Stimulated activated CD4-positive, alpha-beta T cell treated with anti-CD3 and anti-CD28 coated beads, Interleukin-2, amount 100 ng/mL, for 4 hours (primary cell): ENCODE results near the gene CCDC142.
"Not testable (repeated sequence)": the region's sequence is repeated elsewhere in the genome, so short reads cannot be mapped to it uniquely, and the experiment has no call there.

Experiments
- DNase-seq: peaks from one replicate; pipeline ENCODE4 v3.0.0-alpha.2; 2020; ENCODE audit warnings: low read depth

The CCDC142 gene

GRCh38 chr2:74464406-74464805 is 18.4 kb downstream of the CCDC142 start:
- DNase-seq, result no peak

DNA sequence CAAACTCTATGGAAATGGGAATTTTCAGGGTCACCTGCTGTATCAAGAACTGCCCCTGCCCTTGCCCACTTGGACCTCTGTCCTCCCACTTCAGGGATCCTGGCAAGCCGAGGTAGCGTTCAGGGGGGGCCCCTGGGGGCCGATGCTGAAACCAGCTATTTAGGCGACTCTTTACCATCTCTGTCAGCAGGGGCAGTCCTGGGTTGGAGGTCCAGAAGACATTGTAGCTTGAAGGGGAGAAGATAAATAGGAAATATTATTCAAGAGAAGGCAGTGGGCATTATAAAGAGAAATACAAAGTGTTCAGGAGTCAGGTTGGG is 20.1 kb downstream of the CCDC142 start:
- DNase-seq, result no peak

GRCh38 chr2:74462054-74462785 is 20.6 kb downstream of the CCDC142 start:
- no peak for DNase-seq

GRCh38 chr2:74461187-74462053 is 21.4 kb downstream of the CCDC142 start:
- DNase-seq, result no peak

GRCh38 chr2:74460187-74460586 is 22.6 kb downstream of the CCDC142 start:
- DNase-seq, result not testable (repeated sequence)

- DNase-seq, result not testable (repeated sequence)
Measured at GRCh38 chr2:74459503-74460118, 23.2 kb downstream of the CCDC142 start.

GRCh38 chr2:74458938-74459363 is 23.8 kb downstream of the CCDC142 start:
- DNase-seq, result no peak

DNA sequence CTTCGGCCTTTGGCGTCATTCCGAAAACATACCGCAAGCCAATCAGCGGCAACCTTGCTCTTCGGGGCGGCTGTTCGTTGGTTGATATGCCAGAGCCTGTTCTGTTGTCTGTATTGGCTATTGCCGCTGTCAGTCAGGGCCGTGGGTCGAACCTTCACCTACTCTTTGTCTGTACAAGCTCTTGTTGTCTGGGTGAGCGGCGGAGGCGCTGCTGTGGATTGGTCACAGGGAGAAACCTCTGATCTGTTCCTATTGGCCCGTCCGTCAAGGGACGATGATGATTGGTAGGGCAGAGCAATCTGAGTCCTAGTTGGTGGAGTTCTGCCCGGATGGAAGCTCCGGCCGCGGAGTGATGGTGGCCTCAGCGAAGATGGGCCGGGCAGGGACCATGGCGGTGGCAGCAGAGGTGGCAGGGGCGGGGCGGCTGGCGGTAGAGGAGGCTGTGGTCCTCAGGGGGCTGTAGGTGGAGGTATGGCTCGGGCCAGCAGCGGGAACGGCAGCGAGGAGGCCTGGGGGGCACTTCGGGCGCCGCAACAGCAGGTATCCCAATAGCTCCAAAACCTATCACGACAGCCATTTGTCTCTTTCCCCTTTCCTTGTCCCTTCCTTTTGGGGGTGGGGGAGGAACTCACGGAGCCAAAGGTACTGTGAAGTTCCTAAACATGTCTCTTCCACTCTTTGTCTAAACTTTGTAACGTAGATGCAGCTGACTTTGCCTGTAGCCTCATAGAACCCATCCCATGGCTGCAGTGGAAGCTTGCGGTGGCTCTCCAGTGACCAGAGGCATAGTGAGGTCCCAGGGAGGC is 24.5 kb downstream of the CCDC142 start, which contains the start of gene WBP1:
Gene WBP1, plus strand, starts transcription at position 307 of the 806 bp plus-strand sequence. Its CDS starts 165 bp downstream, at position 472.
- DNase-seq, result peak; percentile 98

- peak; percentile 73 for DNase-seq
Measured at GRCh38 chr2:74457549-74458131, 25.2 kb downstream of the CCDC142 start.

DNA sequence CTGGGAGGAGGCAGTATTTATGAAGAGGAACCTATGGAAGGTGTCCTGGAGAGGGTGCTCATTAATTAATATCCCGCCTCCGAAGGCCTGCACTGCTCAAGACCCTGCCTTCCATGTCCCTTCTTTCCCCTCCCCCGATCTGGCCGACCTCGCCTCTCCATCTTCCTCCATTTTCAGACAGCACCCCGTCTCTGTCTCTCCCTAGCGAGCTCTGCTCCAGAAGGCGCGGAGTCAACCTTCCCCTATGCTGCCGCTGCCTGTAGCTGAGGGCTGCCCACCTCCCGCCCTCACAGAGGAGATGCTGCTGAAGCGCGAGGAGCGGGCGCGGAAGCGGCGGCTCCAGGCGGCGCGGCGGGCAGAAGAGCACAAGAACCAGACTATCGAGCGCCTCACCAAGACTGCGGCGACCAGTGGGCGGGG is 25.7 kb downstream of the CCDC142 start:
- no peak for DNase-seq

DNA sequence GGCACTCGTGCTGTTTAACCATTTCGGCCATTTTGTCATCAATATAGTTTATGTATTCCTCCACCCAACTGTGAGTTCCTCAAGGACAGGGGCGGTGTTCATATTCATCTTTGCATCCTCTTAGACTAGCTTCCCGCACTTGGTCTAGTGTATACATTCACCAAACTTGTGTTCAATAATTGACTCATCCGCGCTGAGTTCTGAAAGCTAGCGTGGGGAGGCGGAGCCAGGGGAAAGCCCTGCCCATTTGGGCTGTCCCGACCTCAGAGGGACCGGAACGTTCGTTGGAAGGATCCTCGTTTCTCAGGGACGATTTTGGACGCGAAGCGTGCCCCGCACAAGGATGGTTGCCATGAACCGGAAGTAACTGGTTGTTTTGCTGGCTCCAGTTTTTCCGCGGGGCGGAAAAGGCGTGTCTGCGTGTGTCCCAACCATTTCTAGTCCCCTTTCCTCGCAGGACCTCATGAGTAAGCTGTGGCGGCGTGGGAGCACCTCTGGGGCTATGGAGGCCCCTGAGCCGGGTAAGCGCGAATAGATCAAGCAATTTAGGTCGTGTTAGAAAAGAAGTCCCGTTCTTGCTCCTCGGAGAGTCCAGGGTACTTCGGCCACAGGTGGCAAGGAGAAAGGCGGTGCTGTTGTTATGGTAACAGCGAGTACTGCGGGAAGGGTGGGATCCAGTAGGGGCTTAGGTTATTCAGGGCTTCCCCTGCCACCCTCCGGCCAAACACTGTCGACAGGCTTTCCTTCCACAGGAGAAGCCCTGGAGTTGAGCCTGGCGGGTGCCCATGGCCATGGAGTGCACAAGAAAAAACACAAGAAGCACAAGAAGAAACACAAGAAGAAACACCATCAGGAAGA is 27.9 kb downstream of the CCDC142 start, which contains the start of gene INO80B:
Gene INO80B, plus strand, starts transcription at position 434 of the 858 bp plus-strand sequence. Its CDS starts 30 bp downstream, at position 464.
- peak; percentile 97 for DNase-seq

- no peak for DNase-seq
Measured at GRCh38 chr2:74450570-74451190, 32.1 kb downstream of the CCDC142 start.

DNA sequence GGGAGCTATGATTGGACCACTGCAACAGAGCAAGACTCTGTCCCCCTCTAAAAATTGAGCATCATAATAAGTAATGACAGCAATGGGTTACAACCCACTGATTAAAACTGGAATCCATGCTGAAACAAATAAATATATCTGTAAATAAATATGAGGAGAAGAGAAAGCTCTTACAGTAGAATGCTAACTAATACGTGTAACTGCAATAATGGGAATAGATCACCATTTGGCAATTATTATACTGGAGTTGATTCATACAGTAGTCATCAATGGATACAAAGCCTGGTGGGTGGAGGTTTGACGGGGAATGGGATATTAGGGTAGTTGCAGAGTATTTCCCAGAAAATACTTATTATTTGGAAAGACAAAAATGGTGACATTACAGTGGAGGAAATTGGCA is 34.0 kb downstream of the CCDC142 start:
- DNase-seq, result no peak

GRCh38 chr2:74447230-74447999 is 35.4 kb downstream of the CCDC142 start:
- no peak for DNase-seq

DNA sequence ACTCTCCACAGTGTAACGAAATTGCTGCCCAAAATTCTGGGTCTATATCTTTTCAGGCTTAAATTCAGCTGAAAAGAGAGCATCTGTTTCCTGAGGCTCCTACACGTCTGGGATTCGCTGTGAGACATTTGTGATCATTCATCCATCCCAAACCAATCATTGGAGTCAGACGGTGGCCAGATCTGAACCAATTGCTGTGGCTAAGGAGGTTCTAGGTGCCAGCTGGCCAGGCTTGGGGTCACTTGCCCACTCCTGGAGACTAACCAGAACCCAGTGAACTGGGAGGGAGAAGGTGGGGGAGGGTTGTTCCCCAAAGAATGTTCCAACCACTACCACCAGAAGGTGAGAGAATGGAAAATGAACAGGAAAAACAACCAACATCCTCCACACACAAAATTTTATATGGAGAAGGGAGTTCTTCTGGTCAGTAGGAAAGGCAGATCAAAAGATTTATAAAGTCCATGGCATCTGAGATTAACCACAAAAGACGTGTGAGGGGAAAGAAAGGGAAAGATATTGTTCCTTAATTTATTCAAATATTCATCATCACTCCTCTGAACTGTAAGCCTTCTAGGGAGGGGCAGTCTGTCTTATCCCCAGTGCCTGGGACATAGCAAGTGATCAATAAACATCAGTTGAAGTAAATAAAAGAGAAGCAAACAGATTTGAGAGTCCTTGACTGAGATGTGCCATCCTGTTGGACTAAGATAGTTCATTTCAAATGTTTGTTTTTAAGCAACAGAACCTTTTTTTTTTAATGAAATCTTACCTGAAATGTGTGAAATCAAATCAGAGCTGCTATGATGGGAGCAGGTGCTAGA is 38.1 kb downstream of the CCDC142 start:
- no peak for DNase-seq

GRCh38 chr2:74442483-74443297 is 40.1 kb downstream of the CCDC142 start:
- not testable (repeated sequence) for DNase-seq
